ENCODE measurements around the gene ST3GAL3.

DNA sequence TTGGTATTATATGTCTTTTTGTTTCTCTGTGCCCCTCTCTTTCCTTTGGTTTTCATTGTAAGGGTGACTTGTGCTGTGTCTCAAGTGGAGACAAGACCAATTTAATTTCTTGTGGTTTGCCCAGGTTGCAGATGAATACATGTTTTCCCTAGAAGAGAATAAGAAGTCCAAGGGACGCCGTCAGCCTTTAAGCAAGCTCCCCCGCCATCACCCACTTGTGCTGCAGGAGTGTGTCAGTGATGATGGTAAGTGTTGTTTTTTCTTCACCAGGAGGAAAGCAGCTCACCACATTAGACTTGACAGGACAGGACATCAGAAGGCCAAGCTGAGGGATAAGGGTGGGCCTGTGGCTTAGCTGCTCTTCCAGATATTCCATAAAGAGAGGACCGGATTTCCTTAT is 23.8 kb upstream of the ST3GAL3 start:
- TF ChIP-seq, protein P1, sequence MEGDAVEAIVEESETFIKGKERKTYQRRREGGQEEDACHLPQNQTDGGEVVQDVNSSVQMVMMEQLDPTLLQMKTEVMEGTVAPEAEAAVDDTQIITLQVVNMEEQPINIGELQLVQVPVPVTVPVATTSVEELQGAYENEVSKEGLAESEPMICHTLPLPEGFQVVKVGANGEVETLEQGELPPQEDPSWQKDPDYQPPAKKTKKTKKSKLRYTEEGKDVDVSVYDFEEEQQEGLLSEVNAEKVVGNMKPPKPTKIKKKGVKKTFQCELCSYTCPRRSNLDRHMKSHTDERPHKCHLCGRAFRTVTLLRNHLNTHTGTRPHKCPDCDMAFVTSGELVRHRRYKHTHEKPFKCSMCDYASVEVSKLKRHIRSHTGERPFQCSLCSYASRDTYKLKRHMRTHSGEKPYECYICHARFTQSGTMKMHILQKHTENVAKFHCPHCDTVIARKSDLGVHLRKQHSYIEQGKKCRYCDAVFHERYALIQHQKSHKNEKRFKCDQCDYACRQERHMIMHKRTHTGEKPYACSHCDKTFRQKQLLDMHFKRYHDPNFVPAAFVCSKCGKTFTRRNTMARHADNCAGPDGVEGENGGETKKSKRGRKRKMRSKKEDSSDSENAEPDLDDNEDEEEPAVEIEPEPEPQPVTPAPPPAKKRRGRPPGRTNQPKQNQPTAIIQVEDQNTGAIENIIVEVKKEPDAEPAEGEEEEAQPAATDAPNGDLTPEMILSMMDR (IDR thresholded peaks at IDR 0.05; ENCODE audit: borderline replicate concordance, extremely low read depth, low read length, poor library complexity, severe bottlenecking): no peak
- TF ChIP-seq EZH2 (IDR thresholded peaks at IDR 0.05; ENCODE audit: borderline replicate concordance, low read depth, low read length, severe bottlenecking): no peak

Data from DND-41 (cell line).